Inferior parietal cortex (tissue), 1 donor: ENCODE data around the gene AOAH.

Experiments used
- DNase-seq: peaks from one replicate; pipeline ENCODE4 v3.0.0-alpha.2; 2016; ENCODE audit errors: extremely low spot score

Gene AOAH

GRCh38 chr7:36723951-36724664, at the start of gene AOAH:
TSS of gene AOAH (minus strand) at chr7:36724494. CDS start at chr7:36724148, 346 bp downstream.
- no peak for DNase-seq

GRCh38 chr7:36766451-36766850, 42.2 kb upstream of the AOAH start:
- no peak for DNase-seq

GRCh38 chr7:36765605-36766004, 41.3 kb upstream of the AOAH start:
- no peak for DNase-seq

- DNase-seq, result no peak
Measured at GRCh38 chr7:36764929-36765328, 40.6 kb upstream of the AOAH start.

GRCh38 chr7:36763132-36763816, 39.0 kb upstream of the AOAH start:
- DNase-seq, result no peak

GRCh38 chr7:36762394-36762793, 38.1 kb upstream of the AOAH start:
- DNase-seq, result no peak

- DNase-seq, result no peak
Measured at GRCh38 chr7:36761835-36762234, 37.5 kb upstream of the AOAH start.

- no peak for DNase-seq
Measured at GRCh38 chr7:36760856-36761762, 36.8 kb upstream of the AOAH start.

- DNase-seq, result no peak
Measured at GRCh38 chr7:36758879-36759278, 34.6 kb upstream of the AOAH start.

- DNase-seq, result no peak
Measured at GRCh38 chr7:36755484-36755883, 31.2 kb upstream of the AOAH start.

- DNase-seq, result no peak
Measured at GRCh38 chr7:36752026-36752711, 27.9 kb upstream of the AOAH start.

GRCh38 chr7:36750451-36750850, 26.2 kb upstream of the AOAH start:
- DNase-seq, result no peak

GRCh38 chr7:36749282-36749960, 25.1 kb upstream of the AOAH start:
- DNase-seq, result no peak

- DNase-seq, result no peak
Measured at GRCh38 chr7:36748017-36748487, 23.8 kb upstream of the AOAH start.

- no peak for DNase-seq
Measured at GRCh38 chr7:36747280-36748016, 23.2 kb upstream of the AOAH start.

- no peak for DNase-seq
Measured at GRCh38 chr7:36746347-36746746, 22.1 kb upstream of the AOAH start.

- DNase-seq, result no peak
Measured at GRCh38 chr7:36742911-36743775, 18.8 kb upstream of the AOAH start.

- no peak for DNase-seq
Measured at GRCh38 chr7:36741866-36742265, 17.6 kb upstream of the AOAH start.

GRCh38 chr7:36739351-36739750, 15.1 kb upstream of the AOAH start:
- no peak for DNase-seq

GRCh38 chr7:36736899-36737211, 12.6 kb upstream of the AOAH start:
- no peak for DNase-seq
